HUES6 (cell line): ENCODE results near the gene SNTG2.

Experiments used
- H3K27ac ChIP-seq: 2 replicates; pipeline ENCODE4 v1.7.0; 2013; ENCODE audit warnings: low read depth, mild to moderate bottlenecking, low read length, inconsistent platforms
- H3K27me3 ChIP-seq: 2 replicates; pipeline ENCODE4 v1.6.1; 2013; ENCODE audit warnings: low read length; ENCODE audit not compliant: control insufficient read depth, insufficient read depth
- H3K36me3 ChIP-seq: 2 replicates; pipeline ENCODE4 v1.6.1; 2013; ENCODE audit warnings: low read length; ENCODE audit not compliant: control insufficient read depth, insufficient read depth
- H3K4me1 ChIP-seq: 2 replicates; pipeline ENCODE4 v1.6.1; 2013; ENCODE audit warnings: low read length; ENCODE audit not compliant: control insufficient read depth, insufficient read depth
- H3K4me3 ChIP-seq: 2 replicates; pipeline ENCODE4 v1.5.1; 2013; ENCODE audit warnings: low read depth, low read length
- H3K9ac ChIP-seq: one replicate; pipeline ENCODE4 v1.6.1; 2013; ENCODE audit warnings: mild to moderate bottlenecking, low read length
- H3K9me3 ChIP-seq: 2 replicates; pipeline ENCODE4 v1.6.1; 2013; ENCODE audit warnings: low read depth, low read length; ENCODE audit not compliant: control insufficient read depth, insufficient read depth

SNTG2 gene

GRCh38 chr2:1147873-1148612 is 197.4 kb downstream of the SNTG2 start:
- H3K4me1 ChIP-seq = no peaks in the 10 kb centered on the region
- H3K27ac ChIP-seq = no peak overlapping the region
- H3K36me3 ChIP-seq = no peaks in the 10 kb centered on the region
- no peaks in the 10 kb centered on the region for H3K9me3 ChIP-seq
- no peaks in the 10 kb centered on the region for H3K27me3 ChIP-seq
- H3K9ac ChIP-seq = no peak overlapping the region
- no peak overlapping the region for H3K4me3 ChIP-seq

DNA sequence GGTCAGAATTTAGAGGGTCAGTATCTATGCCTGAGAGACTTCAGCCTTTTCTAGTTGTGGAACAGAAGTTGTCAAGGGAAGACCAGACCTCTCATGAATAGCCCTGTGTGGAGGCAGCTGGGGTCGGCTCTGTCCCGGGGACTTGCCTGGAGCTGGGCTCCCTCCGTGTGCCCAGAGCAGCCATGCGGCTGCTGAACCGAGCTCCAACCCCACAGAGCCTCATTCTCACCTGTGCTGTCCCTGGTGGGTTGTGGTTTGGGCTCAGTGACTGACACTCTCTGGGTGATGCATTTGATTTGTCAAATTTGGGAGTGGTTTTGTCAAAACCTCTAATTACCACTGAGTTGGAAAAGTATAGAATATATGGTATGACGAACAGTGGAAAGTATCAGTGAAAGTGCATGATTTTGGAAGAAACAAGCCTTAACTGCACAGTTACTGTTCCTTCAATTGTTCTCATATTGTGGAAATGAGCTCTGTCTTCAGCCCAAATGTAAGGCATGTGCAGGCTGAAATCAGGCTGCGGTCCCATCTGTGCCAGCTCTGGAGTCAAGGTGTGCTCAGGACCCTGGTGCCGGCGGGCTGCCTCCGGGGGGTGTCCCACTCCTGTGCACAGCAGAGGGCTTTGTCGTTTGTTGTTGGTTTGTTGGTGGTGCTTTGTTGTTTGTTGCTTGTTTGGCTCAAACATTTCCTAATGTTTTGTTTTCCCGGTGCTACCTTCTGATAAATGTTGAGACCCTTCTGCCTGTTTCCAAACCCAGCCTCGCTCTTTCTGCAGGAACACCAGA is 200.3 kb downstream of the SNTG2 start:
- H3K9me3 ChIP-seq = no peaks in the 10 kb centered on the region
- H3K4me3 ChIP-seq = no peak overlapping the region
- H3K4me1 ChIP-seq = 0 out of 2 replicates have a peak, but pooled peaks cover 1% of the 10 kb centered on the region
- H3K27me3 ChIP-seq = no peaks in the 10 kb centered on the region
- H3K9ac ChIP-seq = no peak overlapping the region
- H3K27ac ChIP-seq = no peak overlapping the region
- peaks cover 3% of the 10 kb centered on the region; the same call in 1 of the 2 replicates for H3K36me3 ChIP-seq

DNA sequence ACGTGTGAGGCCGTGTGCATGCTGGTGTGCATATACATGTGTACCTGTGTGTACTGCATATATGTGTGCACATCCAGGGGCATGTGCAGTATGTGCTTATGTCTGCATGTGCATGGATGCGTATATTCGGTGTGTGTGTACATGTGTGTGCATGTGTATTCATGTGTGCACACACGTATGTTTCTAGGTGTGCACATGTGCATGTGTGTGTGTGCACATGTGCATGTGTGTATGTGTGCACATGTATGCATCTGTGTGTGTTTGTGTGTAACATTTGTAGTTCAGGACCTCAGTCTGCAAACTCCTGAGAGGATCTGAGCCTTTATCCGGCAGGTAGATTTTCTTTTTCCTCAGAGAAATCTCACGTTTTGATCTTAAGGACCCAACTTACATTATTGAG is 201.7 kb downstream of the SNTG2 start:
- H3K36me3 ChIP-seq = peaks cover 3% of the 10 kb centered on the region; the same call in 1 of the 2 replicates
- no peaks in the 10 kb centered on the region for H3K27me3 ChIP-seq
- H3K4me1 ChIP-seq = 0 out of 2 replicates have a peak, but pooled peaks cover 2% of the 10 kb centered on the region

GRCh38 chr2:1153920-1154319 is 203.3 kb downstream of the SNTG2 start:
- 0 out of 2 replicates have a peak, but pooled peaks cover 2% of the 10 kb centered on the region for H3K4me1 ChIP-seq
- H3K36me3 ChIP-seq = peaks cover 3% of the 10 kb centered on the region; the same call in 1 of the 2 replicates
- H3K4me3 ChIP-seq = no peak overlapping the region
- no peak overlapping the region for H3K9ac ChIP-seq
- H3K27me3 ChIP-seq = no peaks in the 10 kb centered on the region
- no peaks in the 10 kb centered on the region for H3K9me3 ChIP-seq
- no peak overlapping the region for H3K27ac ChIP-seq

More for the DNA sequence above, 201.7 kb downstream of the SNTG2 start:
- Histone ChIP-seq H3K9ac (no peak overlapping the region), H3K27ac (no peak overlapping the region), H3K4me3 (no peak overlapping the region), H3K9me3 (no peaks in the 10 kb centered on the region)

GRCh38 chr2:1154710-1155594 is 204.3 kb downstream of the SNTG2 start:
- Histone ChIP-seq H3K27ac (no peak overlapping the region), H3K27me3 (no peaks in the 10 kb centered on the region), H3K9ac (no peak overlapping the region), H3K36me3 (peaks cover 3% of the 10 kb centered on the region; the same call in 1 of the 2 replicates), H3K9me3 (no peaks in the 10 kb centered on the region), H3K4me3 (no peak overlapping the region), H3K4me1 (0 out of 2 replicates have a peak, but pooled peaks cover 2% of the 10 kb centered on the region)

- no peaks in the 10 kb centered on the region for H3K27me3 ChIP-seq
- H3K4me1 ChIP-seq = 0 out of 2 replicates have a peak, but pooled peaks cover 2% of the 10 kb centered on the region
- H3K27ac ChIP-seq = no peak overlapping the region
Observed at GRCh38 chr2:1156059-1156458, 205.4 kb downstream of the SNTG2 start.

GRCh38 chr2:1156531-1156930 is 205.9 kb downstream of the SNTG2 start:
- no peak overlapping the region for H3K9ac ChIP-seq

More at GRCh38 chr2:1156059-1156458, 205.4 kb downstream of the SNTG2 start:
- Histone ChIP-seq H3K36me3 (peaks cover 3% of the 10 kb centered on the region; the same call in 1 of the 2 replicates), H3K4me3 (no peak overlapping the region), H3K9me3 (no peaks in the 10 kb centered on the region), H3K9ac (no peak overlapping the region)

DNA sequence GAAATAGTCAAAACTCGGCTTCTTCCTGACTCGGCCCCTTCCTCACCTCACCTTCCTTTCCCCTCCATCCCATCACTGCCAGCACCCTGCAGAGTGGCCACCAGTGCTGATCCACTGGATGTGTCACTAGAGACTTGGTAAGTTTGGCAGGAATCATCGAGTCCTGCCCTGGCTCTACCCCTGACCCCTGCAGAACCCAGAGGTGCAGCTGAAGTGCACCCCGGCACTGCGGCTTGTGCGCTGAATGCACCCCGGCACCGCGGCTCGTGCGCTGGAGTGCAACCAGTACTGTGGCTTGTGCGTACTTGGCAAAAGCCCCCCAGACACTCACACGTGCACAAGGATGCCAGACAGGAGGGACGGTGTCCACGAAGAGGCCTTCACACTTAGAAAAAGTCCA is 206.5 kb downstream of the SNTG2 start:
- Histone ChIP-seq H3K27ac (no peak overlapping the region), H3K9me3 (peaks cover under 1% of the 10 kb centered on the region; the same call in 1 of the 2 replicates), H3K4me1 (0 out of 2 replicates have a peak, but pooled peaks cover 2% of the 10 kb centered on the region), H3K4me3 (no peak overlapping the region), H3K27me3 (no peaks in the 10 kb centered on the region), H3K36me3 (peaks cover 3% of the 10 kb centered on the region; the same call in 1 of the 2 replicates), H3K9ac (no peak overlapping the region)

More at GRCh38 chr2:1156531-1156930, 205.9 kb downstream of the SNTG2 start:
- Histone ChIP-seq H3K9me3 (no peaks in the 10 kb centered on the region), H3K4me3 (no peak overlapping the region), H3K27ac (no peak overlapping the region), H3K27me3 (no peaks in the 10 kb centered on the region), H3K4me1 (0 out of 2 replicates have a peak, but pooled peaks cover 2% of the 10 kb centered on the region), H3K36me3 (peaks cover 3% of the 10 kb centered on the region; the same call in 1 of the 2 replicates)

DNA sequence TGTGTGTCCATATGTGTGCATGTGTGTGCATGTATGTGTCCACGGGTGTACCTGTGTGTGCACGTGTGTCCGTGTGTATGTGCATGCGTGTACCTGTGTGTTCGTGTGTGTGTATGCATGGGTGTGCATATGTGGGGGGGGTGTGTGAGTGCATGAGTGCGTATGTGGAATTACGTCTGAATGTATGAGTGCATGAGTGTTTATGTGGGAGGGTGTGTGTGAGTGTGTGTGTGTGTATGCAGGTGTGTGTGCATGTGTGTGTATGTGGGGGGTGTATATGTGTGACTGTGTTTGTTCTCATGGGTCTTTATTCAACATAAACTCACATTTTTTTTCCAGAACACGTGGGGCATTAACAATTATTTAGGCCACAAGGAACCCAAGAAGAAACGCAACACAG is 208.4 kb downstream of the SNTG2 start:
- Histone ChIP-seq H3K4me3 (no peak overlapping the region), H3K27me3 (no peaks in the 10 kb centered on the region), H3K9me3 (peaks cover 12% of the 10 kb centered on the region), H3K27ac (no peak overlapping the region), H3K36me3 (peaks cover 3% of the 10 kb centered on the region; the same call in 1 of the 2 replicates), H3K9ac (no peak overlapping the region), H3K4me1 (0 out of 2 replicates have a peak, but pooled peaks cover 2% of the 10 kb centered on the region)

- H3K36me3 ChIP-seq = peaks cover 13% of the 10 kb centered on the region
- H3K9me3 ChIP-seq = peaks cover 20% of the 10 kb centered on the region
- H3K4me3 ChIP-seq = no peak overlapping the region
- no peaks in the 10 kb centered on the region for H3K4me1 ChIP-seq
- no peak overlapping the region for H3K27ac ChIP-seq
- no peak overlapping the region for H3K9ac ChIP-seq
- H3K27me3 ChIP-seq = no peaks in the 10 kb centered on the region
Observed at GRCh38 chr2:1162246-1162645, 211.6 kb downstream of the SNTG2 start.
